Endothelial cell of umbilical vein (primary cell): ENCODE results near the gene APBA2. TPM values are rescaled to one million over a fixed set of nuclear protein-coding genes. Genes with fewer than 3 reads are reported as not detected.

Source experiments
- BruUV-seq: library from RNA; stranded (reverse); fragments of 400-500 nt; replicated peaks from 2 replicates; lab custom pipeline; 2021; lab: Mats Ljungman, UMichigan
- CTCF ChIA-PET: fragments of 300-600, 350-600 bp; sonication (Branson Sonifier 250); formaldehyde crosslinking; loops from one replicate; lab custom pipeline; 2021; ENCODE audit warnings: antibody characterized with exemption, inconsistent platforms; lab: Charles Lee
- POLR2A ChIA-PET: fragments of 300-600, 350-600 bp; sonication (Branson Sonifier 250); formaldehyde crosslinking; loops from one replicate; lab custom pipeline; 2021; ENCODE audit warnings: antibody characterized with exemption, inconsistent platforms; lab: Charles Lee
- DNase-seq: peaks from one replicate; pipeline ENCODE4 v3.0.0-alpha.2; 2011; ENCODE audit warnings: low read depth, low spot score
- FAIRE-seq: peaks from 2 replicates; lab custom pipeline; 2011; peaks lifted over from hg19 to GRCh38; lab: Jason Lieb, UNC
- H2AFZ ChIP-seq: 2 replicates; pipeline ENCODE4 v1.6.0; 2012; ENCODE audit warnings: low read depth, low read length, control low read depth, inconsistent platforms
- H3K27ac ChIP-seq: 2 replicates; pipeline ENCODE4 v1.5.1; 2011; ENCODE audit warnings: low read depth, mild to moderate bottlenecking, control low read depth, low read length, moderate library complexity; ENCODE audit not compliant: insufficient read depth
- H3K27me3 ChIP-seq, 2 experiments: 2 replicates each; pipeline versions ENCODE4 v1.6.0 to v1.6.1; 2011; ENCODE audit warnings: low read length in 2 of 2, mixed read lengths in 1 of 2; ENCODE audit not compliant: control insufficient read depth in 2 of 2, insufficient read depth in 2 of 2
- H3K36me3 ChIP-seq, 2 experiments: 2 replicates in 1 of 2; 3 replicates in 1 of 2; pipeline ENCODE4 v1.5.1; 2011; ENCODE audit warnings: low read length in 2 of 2, mild to moderate bottlenecking in 1 of 2, moderate library complexity in 1 of 2; ENCODE audit not compliant: control insufficient read depth in 2 of 2, insufficient read depth in 2 of 2; ENCODE audit errors: extremely low read depth in 1 of 2
- H3K4me1 ChIP-seq: 3 replicates; pipeline ENCODE4 v1.5.1; 2011; ENCODE audit warnings: mild to moderate bottlenecking, low read length; ENCODE audit not compliant: control insufficient read depth, insufficient read depth; ENCODE audit errors: extremely low read depth
- H3K4me2 ChIP-seq: 2 replicates; pipeline ENCODE4 v1.6.1; 2011; ENCODE audit warnings: low read length, control low read depth, mixed read lengths; ENCODE audit not compliant: insufficient read depth
- H3K4me3 ChIP-seq, 3 experiments: fragments of 200-600 bp in 1 of 3; sonication (generic), shearing (Covaris generic) in 1 of 3; replicated peaks in 1 of 3; 2 replicates each; pipeline ENCODE4 v1.5.1; 2011 to 2016; ENCODE audit warnings: control low read depth in 3 of 3, low read length in 3 of 3, mild to moderate bottlenecking in 2 of 3, inconsistent platforms in 1 of 3, low read depth in 1 of 3, moderate library complexity in 1 of 3; ENCODE audit not compliant: insufficient read depth in 1 of 3
- H3K79me2 ChIP-seq: 2 replicates; pipeline ENCODE4 v1.6.0; 2012; ENCODE audit warnings: low read length, inconsistent platforms; ENCODE audit not compliant: control insufficient read depth, insufficient read depth
- H3K9ac ChIP-seq: replicated peaks from 2 replicates; pipeline ENCODE3; 2011; ENCODE audit warnings: low read length, control low read depth; ENCODE audit not compliant: insufficient read depth; ENCODE audit errors: extremely low read depth
- H3K9me1 ChIP-seq: replicated peaks from 3 replicates; pipeline ENCODE4 v1.6.0; 2011; ENCODE audit warnings: mild to moderate bottlenecking, low read length; ENCODE audit not compliant: control insufficient read depth, insufficient read depth; ENCODE audit errors: extremely low read depth
- H3K9me3 ChIP-seq: replicated peaks from 2 replicates; pipeline ENCODE4 v1.5.1; 2012; ENCODE audit warnings: low read length, inconsistent platforms; ENCODE audit not compliant: control insufficient read depth, insufficient read depth
- H4K20me1 ChIP-seq: replicated peaks from 2 replicates; pipeline ENCODE3; 2011; ENCODE audit warnings: mild to moderate bottlenecking, low read length; ENCODE audit not compliant: control insufficient read depth, insufficient read depth; ENCODE audit errors: extremely low read depth
- CTCF ChIP-seq, 2 donors: IDR thresholded peaks; 1 replicate in 1 of 2; 2 replicates in 1 of 2; pipeline ENCODE4 v1.5.1; 2011; ENCODE audit warnings: low read length in 2 of 2, mild to moderate bottlenecking in 2 of 2, moderate library complexity in 2 of 2, control low read depth in 1 of 2, inconsistent platforms in 1 of 2, low read depth in 1 of 2; ENCODE audit not compliant: insufficient read depth in 1 of 2; ENCODE audit errors: extremely low read depth in 1 of 2
- EZH2 ChIP-seq: IDR thresholded peaks from 2 replicates; pipeline ENCODE4 v1.6.1; 2012; ENCODE audit warnings: borderline replicate concordance, low read depth, mild to moderate bottlenecking, moderate library complexity, low read length, inconsistent platforms; ENCODE audit not compliant: severe bottlenecking
- FOS ChIP-seq: IDR thresholded peaks from 2 replicates; pipeline ENCODE4 v1.6.1; 2011; ENCODE audit warnings: mild to moderate bottlenecking, low read length, moderate library complexity, borderline replicate concordance; ENCODE audit not compliant: insufficient read depth
- GATA2 ChIP-seq: IDR thresholded peaks from 2 replicates; pipeline ENCODE4 v1.7.0; 2011; ENCODE audit warnings: low read depth, mild to moderate bottlenecking, moderate library complexity, mixed read lengths, low read length; ENCODE audit not compliant: insufficient read length, insufficient read depth
- JUN ChIP-seq: IDR thresholded peaks from 2 replicates; pipeline ENCODE4 v1.6.1; 2011; ENCODE audit warnings: borderline replicate concordance, low read depth; ENCODE audit not compliant: insufficient read length, insufficient read depth
- MAX ChIP-seq: IDR thresholded peaks from 2 replicates; pipeline ENCODE4 v1.6.1; 2011; ENCODE audit not compliant: insufficient read depth, insufficient read length
- MYC ChIP-seq: IDR thresholded peaks from one replicate; pipeline ENCODE4 v1.6.1; 2011; ENCODE audit warnings: mild to moderate bottlenecking, low read depth, low read length
- POLR2A ChIP-seq: IDR thresholded peaks from 2 replicates; pipeline ENCODE4 v1.6.1; 2012; ENCODE audit warnings: low read depth, mild to moderate bottlenecking, control low read depth, low read length
- POLR2AphosphoS5 ChIP-seq: IDR thresholded peaks from 2 replicates; pipeline ENCODE4 v1.6.1; 2012; ENCODE audit warnings: low read depth, mild to moderate bottlenecking, control low read depth, low read length, moderate library complexity; ENCODE audit not compliant: insufficient read depth
- dilution Hi-C: fragments of 300-500 bp; cut with MboI; formaldehyde crosslinking; loops from one replicate; pipeline ENCODE4 v1.15.0; 2019; ENCODE audit warnings: low sequenced_read_pairs; ENCODE audit not compliant: extremely low pct_ligation_motif_present
- intact Hi-C: fragments of 100-400 bp; cut with micrococcal nuclease; formaldehyde crosslinking; loops from one replicate; pipeline ENCODE4 v1.10.0; 2022
- polyA plus RNA-seq, 4 experiments: library from polyadenylated mRNA; depleted of rRNA in 3 of 4; stranded (reverse) in 3 of 4; unstranded in 1 of 4; fragments of >200 nt; gene quantifications; 2 replicates each; pipeline versions ENCODE4 v1.2.1 to v1.2.3, GENCODE V29; 2011 to 2012; ENCODE audit warnings: missing spikeins in 1 of 4
- total RNA-seq: library from RNA; stranded (reverse); gene quantifications from 2 replicates; pipeline ENCODE4 v1.2.3, GENCODE V29; 2021

Gene APBA2
- total and polyA plus RNA-seq, 2 donors (not counting 3 experiments of a cell fraction or from before 2014, with no cell fraction given) = 5.7 to 11.1 TPM

GRCh38 chr15:28891588-28891987, 5.8 kb downstream of the APBA2 start:
- no peak overlapping the region for H2AFZ ChIP-seq
- DNase-seq = no peak
- H3K27ac ChIP-seq = no peak overlapping the region
- peaks cover 4% of the 10 kb centered on the region for H3K4me1 ChIP-seq
- no peaks in the 10 kb centered on the region for H4K20me1 ChIP-seq
- intact Hi-C loops = no loop called here
- dilution Hi-C loops = no loop called here
- ChIA-PET CTCF (interaction anchor here (1.1 kb wide), 1 partner anchor 210 kb away, joined by 3 read pairs; no protein-coding TSS in a partner anchor), POLR2A (no interaction called here)
- H3K9me3 ChIP-seq = no peaks in the 10 kb centered on the region
- TF ChIP-seq CTCF (IDR thresholded peaks at IDR 0.05; ENCODE audit: extremely low read depth in 1 of 2, insufficient read depth in 1 of 2, low read depth in 1 of 2, low read length in 2 of 2) (no peak), GATA2 (no peak), POLR2AphosphoS5 (no peak), MYC (no peak), POLR2A (no peak), MAX (no peak), FOS (no peak), EZH2 (no peak), JUN (no peak)
- H3K4me2 ChIP-seq = no peak overlapping the region
- H3K79me2 ChIP-seq = no peaks in the 10 kb centered on the region
- no TSS peak for BruUV-seq
- peak; percentile 37 for FAIRE-seq
- H3K9me1 ChIP-seq = no peaks in the 10 kb centered on the region
- no peaks in the 10 kb centered on the region for H3K27me3 ChIP-seq
- no peak overlapping the region for H3K9ac ChIP-seq
- no peak overlapping the region for H3K4me3 ChIP-seq
- no peaks in the 10 kb centered on the region for H3K36me3 ChIP-seq
